GM19463 (cell line): ENCODE data around the gene TSSC4.

Source experiments
- ATAC-seq: cut with Tn5 transposase; IDR thresholded peaks from one replicate; pipeline ENCODE4 v1.9.1; 2021; ENCODE audit warnings: mild to moderate bottlenecking, moderate library complexity; ENCODE audit not compliant: unreplicated experiment

Gene TSSC4

GRCh38 chr11:2446590-2447252 lies 46.2 kb downstream of the TSSC4 start:
- no peak for ATAC-seq

- no peak for ATAC-seq
Observed at GRCh38 chr11:2447253-2447950, 46.9 kb downstream of the TSSC4 start.

GRCh38 chr11:2447951-2448650 lies 47.6 kb downstream of the TSSC4 start:
- no peak for ATAC-seq

- no peak for ATAC-seq
Observed at GRCh38 chr11:2448661-2449547, 48.4 kb downstream of the TSSC4 start.

GRCh38 chr11:2449548-2450320 lies 49.2 kb downstream of the TSSC4 start:
- no peak for ATAC-seq

- no peak for ATAC-seq
Observed at GRCh38 chr11:2450321-2451041, 49.9 kb downstream of the TSSC4 start.

- no peak for ATAC-seq
Observed at GRCh38 chr11:2451336-2451735, 50.8 kb downstream of the TSSC4 start.

GRCh38 chr11:2451916-2452315 lies 51.4 kb downstream of the TSSC4 start:
- no peak for ATAC-seq

GRCh38 chr11:2452321-2453012 lies 51.9 kb downstream of the TSSC4 start:
- no peak for ATAC-seq

- ATAC-seq = no peak
Observed at GRCh38 chr11:2453436-2453835, 52.9 kb downstream of the TSSC4 start.
